H1 (cell line): ENCODE measurements around the gene LSM11. TPM values are rescaled to one million over a fixed set of nuclear protein-coding genes. Genes with fewer than 3 reads are reported as not detected.

Experiments
- polyA plus RNA-seq, 7 experiments: library from polyadenylated mRNA; depleted of rRNA in 3 of 7; stranded (reverse) in 5 of 7; unstranded in 2 of 7; fragments of >200 nt in 5 of 7; fragments of 200-250 nt in 2 of 7; gene quantifications; 1 replicate in 5 of 7; 2 replicates in 1 of 7; 4 replicates in 1 of 7; pipeline versions ENCODE4 v1.2.1 to v1.2.3, GENCODE V29; 2011 to 2013; ENCODE audit warnings: missing spikeins in 2 of 7, mixed read lengths in 2 of 7
- small RNA-seq: library from polyadenylated mRNA; stranded (forward); fragments of <200 nt; extraction: miRNeasy Mini kit (QIAGEN cat#:217004); gene quantifications from one replicate; pipeline ENCODE3, GENCODE V24; 2013; ENCODE audit not compliant: insufficient read depth
- total RNA-seq: library from RNA; stranded (reverse); fragmentation: NEBNext Ultra II Directional; extraction: Animal tissue kit (Norgen Biotek cat#: 25700); gene quantifications from 2 replicates; pipeline ENCODE4 v1.2.1, GENCODE V29; 2021

The LSM11 gene
- total and polyA plus RNA-seq, 2 of the 8 experiments (the other 6 are each of a cell fraction or from before 2014, with no cell fraction given): 1.8 to 3.9 TPM

Small RNA genes lying within 50 kb of the gene (small RNA-seq; reads per million reads assigned to genes)
- gene AC026407.1 (not detected), gene RNU6-260P (not detected)

Other genes starting within 250 kb of the LSM11 start
- gene ADAM19, start 167.9 kb upstream of the LSM11 start, total RNA-seq: 21.4 and 22.7 TPM in 2 replicates
- gene ADAM19, start 167.9 kb upstream of the LSM11 start, polyA plus RNA-seq (2011; rRNA removed): 6.5 and 7.3 TPM in 2 replicates
- gene SOX30, start 91.3 kb upstream of the LSM11 start, total RNA-seq: not detected in 2 replicates
- 0.24 and 0.35 TPM in 2 replicates for gene SOX30, start 91.3 kb upstream of the LSM11 start, polyA plus RNA-seq (2011; rRNA removed)
- gene C5orf52, start 72.2 kb upstream of the LSM11 start, total RNA-seq: not detected in 2 replicates
- not detected in 2 replicates for gene C5orf52, start 72.2 kb upstream of the LSM11 start, polyA plus RNA-seq (2011; rRNA removed)
- 12.4 and 13.0 TPM in 2 replicates for gene THG1L, start 12.3 kb upstream of the LSM11 start, total RNA-seq
- gene THG1L, start 12.3 kb upstream of the LSM11 start, polyA plus RNA-seq (2011; rRNA removed): 7.1 and 8.1 TPM in 2 replicates
- gene CLINT1, start 115.4 kb downstream of the LSM11 start, total RNA-seq: 84.7 and 85.9 TPM in 2 replicates
- 121 and 140 TPM in 2 replicates for gene CLINT1, start 115.4 kb downstream of the LSM11 start, polyA plus RNA-seq (2011; rRNA removed)